ENCODE measurements around the gene CMTM5.

GRCh38 chr14:23392613-23393012 is 15.8 kb downstream of the CMTM5 start:
- TF ChIP-seq CTCF (IDR thresholded peaks at IDR 0.05) (no peak), POLR2A (IDR thresholded peaks at IDR 0.05) (no peak)
